Measurements from ENCODE around the gene CARNS1. TPM values are rescaled to one million over a fixed set of nuclear protein-coding genes. Genes with fewer than 3 reads are reported as not detected.

The CARNS1 gene
- total RNA-seq, 1 experiment from 2014 or later = not detected

DNA sequence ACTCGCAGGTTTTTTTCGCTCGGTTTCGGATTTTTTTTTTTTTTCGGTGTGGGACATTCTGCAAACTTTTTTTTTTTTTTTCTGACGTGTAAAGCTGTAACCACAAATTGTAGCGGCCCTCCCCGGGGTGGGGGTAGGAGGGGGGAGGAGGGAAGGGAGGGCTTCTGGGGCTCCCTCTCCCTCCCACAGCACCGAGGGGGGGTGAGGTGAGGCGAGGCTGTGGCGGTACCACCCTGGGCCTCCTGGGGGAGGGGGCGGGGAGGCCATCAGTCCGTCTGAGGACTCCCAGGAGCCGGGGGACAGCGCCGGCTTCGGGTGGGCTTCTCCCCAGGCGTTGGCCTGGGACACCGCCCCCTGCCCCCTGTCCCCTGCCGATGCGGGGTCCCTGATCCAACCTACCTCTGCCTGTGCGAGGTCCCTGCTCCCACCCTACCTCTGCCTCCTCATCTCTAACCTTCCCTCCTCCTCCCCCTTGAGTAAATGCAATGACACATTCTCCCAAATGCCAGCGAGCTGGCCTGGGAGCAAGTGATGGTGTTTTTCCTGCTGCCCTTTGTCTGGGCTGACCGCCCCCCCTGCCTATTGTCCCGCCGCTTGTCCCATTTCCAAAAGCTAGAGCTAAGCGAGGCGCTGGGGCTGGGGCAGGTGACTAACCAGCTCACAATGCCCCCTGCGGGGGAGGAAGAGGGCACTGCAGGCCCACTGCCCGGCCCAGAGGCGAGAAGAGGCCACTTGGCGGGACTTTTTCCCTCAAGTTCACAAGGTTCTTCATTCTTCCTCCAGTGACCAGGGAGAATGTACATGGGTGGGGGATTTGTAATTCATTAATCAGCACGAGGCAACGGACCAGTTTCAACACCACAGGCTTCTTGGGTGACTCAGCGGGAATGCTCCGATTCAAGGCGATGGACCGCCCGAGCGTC, 41.6 kb upstream of the CARNS1 start:
- DNase-seq = peak; percentile 89
- Histone ChIP-seq H3K27ac (ENCODE audit: low read length) (peak overlapping the region; percentile 87), H3K9me3 (ENCODE audit: low read length) (no peaks in the 10 kb centered on the region), H3K4me3 (ENCODE audit: low read length) (peak overlapping the region; percentile 91), H3K4me1 (ENCODE audit: low read length) (peaks cover 53% of the 10 kb centered on the region), H3K4me2 (ENCODE audit: low read depth, low read length, poor library complexity, severe bottlenecking) (peak overlapping the region; percentile 98), H4K20me1 (ENCODE audit: insufficient read depth, low read depth, low read length) (peaks cover 14% of the 10 kb centered on the region), H2AFZ (ENCODE audit: low read length) (peak overlapping the region; percentile 8; the same call in 1 of the 2 replicates), H3K27me3 (ENCODE audit: low read length) (no peaks in the 10 kb centered on the region), H3K79me2 (ENCODE audit: low read length) (peaks cover 34% of the 10 kb centered on the region), H3K36me3 (ENCODE audit: insufficient read depth, low read length) (no peaks in the 10 kb centered on the region), H3K9me2 (replicated peaks; ENCODE audit: insufficient read depth, low read length) (no peaks in the 10 kb centered on the region), H3K9ac (ENCODE audit: low read length) (peak overlapping the region; percentile 96)

DNA sequence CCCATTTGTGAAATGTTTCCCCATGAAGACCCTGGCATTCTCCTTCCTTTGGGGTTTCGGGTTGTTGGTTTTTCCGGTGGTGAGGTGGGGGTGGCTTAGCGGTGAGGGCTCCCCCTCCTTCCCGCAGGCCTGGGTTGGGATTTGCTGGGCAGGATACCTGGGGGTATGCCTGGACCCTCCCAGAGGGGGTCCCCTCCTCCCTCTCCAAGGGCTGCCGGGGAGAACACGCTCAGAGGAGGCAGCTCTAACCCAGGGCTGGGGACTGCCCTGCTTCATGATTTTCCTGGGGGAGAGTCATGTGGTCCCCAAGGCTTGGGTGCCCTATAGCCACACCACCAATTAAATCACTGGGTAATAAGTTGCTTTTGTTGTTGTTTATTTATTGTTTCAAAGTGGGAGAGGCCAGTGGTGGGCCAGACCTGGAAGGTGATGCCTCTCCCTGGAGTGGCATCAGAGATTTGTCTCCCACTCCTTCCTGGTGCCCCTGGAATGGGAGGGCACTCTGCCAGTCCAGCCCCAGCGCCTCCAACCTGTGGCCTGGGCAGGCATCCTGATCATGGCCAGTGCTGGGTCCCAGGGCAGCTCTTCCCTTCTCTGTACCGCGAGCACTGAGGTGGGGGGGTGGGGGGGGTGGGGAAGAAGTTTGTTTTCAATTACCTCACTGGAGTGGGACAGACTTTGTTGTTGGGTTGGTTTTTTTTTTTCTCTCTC, 40.8 kb upstream of the CARNS1 start:
- Histone ChIP-seq H3K27ac (ENCODE audit: low read length) (no peak overlapping the region), H3K9ac (ENCODE audit: low read length) (peak overlapping the region; percentile 96), H3K9me2 (replicated peaks; ENCODE audit: insufficient read depth, low read length) (no peaks in the 10 kb centered on the region), H3K79me2 (ENCODE audit: low read length) (peaks cover 27% of the 10 kb centered on the region), H3K4me2 (ENCODE audit: low read depth, low read length, poor library complexity, severe bottlenecking) (peak overlapping the region; percentile 98), H2AFZ (ENCODE audit: low read length) (no peak overlapping the region), H4K20me1 (ENCODE audit: insufficient read depth, low read depth, low read length) (peaks cover 7% of the 10 kb centered on the region), H3K36me3 (ENCODE audit: insufficient read depth, low read length) (no peaks in the 10 kb centered on the region), H3K27me3 (ENCODE audit: low read length) (no peaks in the 10 kb centered on the region), H3K4me3 (ENCODE audit: low read length) (peak overlapping the region; percentile 91; the same call in 1 of the 2 replicates), H3K4me1 (ENCODE audit: low read length) (peaks cover 44% of the 10 kb centered on the region), H3K9me3 (ENCODE audit: low read length) (no peaks in the 10 kb centered on the region)
- DNase-seq = no peak

GRCh38 chr11:67375320-67376055, 40.0 kb upstream of the CARNS1 start:
- Histone ChIP-seq H3K79me2 (ENCODE audit: low read length) (peaks cover 21% of the 10 kb centered on the region), H4K20me1 (ENCODE audit: insufficient read depth, low read depth, low read length) (peaks cover 4% of the 10 kb centered on the region; the same call in 1 of the 2 replicates), H3K27me3 (ENCODE audit: low read length) (no peaks in the 10 kb centered on the region), H3K4me2 (ENCODE audit: low read depth, low read length, poor library complexity, severe bottlenecking) (no peak overlapping the region), H3K9me2 (replicated peaks; ENCODE audit: insufficient read depth, low read length) (no peaks in the 10 kb centered on the region), H3K27ac (ENCODE audit: low read length) (no peak overlapping the region), H3K9ac (ENCODE audit: low read length) (no peak overlapping the region), H3K9me3 (ENCODE audit: low read length) (no peaks in the 10 kb centered on the region), H2AFZ (ENCODE audit: low read length) (no peak overlapping the region), H3K4me1 (ENCODE audit: low read length) (peaks cover 37% of the 10 kb centered on the region), H3K36me3 (ENCODE audit: insufficient read depth, low read length) (no peaks in the 10 kb centered on the region), H3K4me3 (ENCODE audit: low read length) (no peak overlapping the region)
- no peak for DNase-seq

DNA sequence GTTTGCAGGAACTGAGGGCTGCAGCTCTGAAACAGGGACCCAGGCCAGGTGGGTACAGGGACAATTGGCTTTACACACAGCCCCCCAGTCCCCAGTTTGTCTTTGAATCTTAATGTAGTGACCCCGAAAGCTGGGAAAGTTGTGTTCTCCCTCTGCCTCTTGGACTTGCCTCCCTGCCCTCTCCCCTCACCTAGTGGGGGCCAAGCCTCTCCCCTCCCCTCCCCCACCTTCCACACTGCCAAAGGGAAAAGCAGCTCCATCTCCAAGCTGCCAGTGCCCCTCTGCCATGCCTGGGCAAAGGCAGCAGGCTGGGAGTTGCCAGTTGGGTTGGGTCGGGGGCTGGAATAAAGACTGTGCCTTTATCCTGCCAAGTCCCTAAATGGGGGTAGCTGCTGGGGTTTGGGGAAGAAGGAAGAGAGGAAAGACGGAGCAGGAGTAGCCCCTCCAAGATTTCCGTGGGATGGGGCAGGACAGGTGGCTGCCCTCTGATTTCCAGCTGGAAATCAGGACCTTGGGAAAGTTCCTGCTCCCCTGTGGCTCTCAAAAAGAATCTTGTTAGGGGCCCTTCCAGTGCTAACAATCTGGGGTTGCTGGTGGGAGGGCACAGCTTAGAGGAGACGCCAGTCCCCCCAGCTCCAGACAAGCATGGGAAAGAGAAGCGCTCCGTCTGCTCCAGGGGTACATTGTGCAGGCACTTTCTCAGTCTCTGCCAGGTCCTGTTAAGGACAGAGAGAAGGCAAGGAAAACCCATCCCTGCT, 39.2 kb upstream of the CARNS1 start:
- Histone ChIP-seq H3K27me3 (ENCODE audit: low read length) (no peaks in the 10 kb centered on the region), H3K4me1 (ENCODE audit: low read length) (peaks cover 37% of the 10 kb centered on the region), H3K4me2 (ENCODE audit: low read depth, low read length, poor library complexity, severe bottlenecking) (no peak overlapping the region), H3K4me3 (ENCODE audit: low read length) (no peak overlapping the region), H3K9ac (ENCODE audit: low read length) (no peak overlapping the region), H3K9me2 (replicated peaks; ENCODE audit: insufficient read depth, low read length) (no peaks in the 10 kb centered on the region), H2AFZ (ENCODE audit: low read length) (no peak overlapping the region), H3K9me3 (ENCODE audit: low read length) (no peaks in the 10 kb centered on the region), H4K20me1 (ENCODE audit: insufficient read depth, low read depth, low read length) (peaks cover 4% of the 10 kb centered on the region; the same call in 1 of the 2 replicates), H3K27ac (ENCODE audit: low read length) (no peak overlapping the region), H3K36me3 (ENCODE audit: insufficient read depth, low read length) (no peaks in the 10 kb centered on the region), H3K79me2 (ENCODE audit: low read length) (peaks cover 13% of the 10 kb centered on the region)
- DNase-seq = no peak

- no peak overlapping the region for H3K27ac ChIP-seq (ENCODE audit: low read length)
- no peak overlapping the region for H3K9ac ChIP-seq (ENCODE audit: low read length)
- H4K20me1 ChIP-seq (ENCODE audit: insufficient read depth, low read depth, low read length) = peaks cover 1% of the 10 kb centered on the region; the same call in 1 of the 2 replicates
- no peak overlapping the region for H2AFZ ChIP-seq (ENCODE audit: low read length)
- H3K4me2 ChIP-seq (ENCODE audit: low read depth, low read length, poor library complexity, severe bottlenecking) = no peak overlapping the region
- no peaks in the 10 kb centered on the region for H3K36me3 ChIP-seq (ENCODE audit: insufficient read depth, low read length)
- no peaks in the 10 kb centered on the region for H3K9me2 ChIP-seq (replicated peaks; ENCODE audit: insufficient read depth, low read length)
- H3K27me3 ChIP-seq (ENCODE audit: low read length) = no peaks in the 10 kb centered on the region
- peaks cover 4% of the 10 kb centered on the region for H3K79me2 ChIP-seq (ENCODE audit: low read length)
- no peak overlapping the region for H3K4me3 ChIP-seq (ENCODE audit: low read length)
- H3K4me1 ChIP-seq (ENCODE audit: low read length) = peaks cover 37% of the 10 kb centered on the region
- DNase-seq = no peak
- H3K9me3 ChIP-seq (ENCODE audit: low read length) = no peaks in the 10 kb centered on the region
Observed at GRCh38 chr11:67376873-67377808, 38.3 kb upstream of the CARNS1 start.

- peaks cover 34% of the 10 kb centered on the region for H3K4me1 ChIP-seq (ENCODE audit: low read length)
- H4K20me1 ChIP-seq (ENCODE audit: insufficient read depth, low read depth, low read length) = no peaks in the 10 kb centered on the region
- H3K9ac ChIP-seq (ENCODE audit: low read length) = no peak overlapping the region
- no peak overlapping the region for H2AFZ ChIP-seq (ENCODE audit: low read length)
- H3K4me3 ChIP-seq (ENCODE audit: low read length) = no peak overlapping the region
- no peaks in the 10 kb centered on the region for H3K27me3 ChIP-seq (ENCODE audit: low read length)
- H3K36me3 ChIP-seq (ENCODE audit: insufficient read depth, low read length) = no peaks in the 10 kb centered on the region
- no peaks in the 10 kb centered on the region for H3K79me2 ChIP-seq (ENCODE audit: low read length)
- no peak for DNase-seq
- H3K9me3 ChIP-seq (ENCODE audit: low read length) = no peaks in the 10 kb centered on the region
- H3K27ac ChIP-seq (ENCODE audit: low read length) = no peak overlapping the region
- no peak overlapping the region for H3K4me2 ChIP-seq (ENCODE audit: low read depth, low read length, poor library complexity, severe bottlenecking)
- H3K9me2 ChIP-seq (replicated peaks; ENCODE audit: insufficient read depth, low read length) = no peaks in the 10 kb centered on the region
Observed at GRCh38 chr11:67378544-67378943, 36.9 kb upstream of the CARNS1 start.
